Skeletal muscle satellite cell (primary cell): ENCODE measurements around the gene NPLOC4. TPM values are rescaled to one million over a fixed set of nuclear protein-coding genes. Genes with fewer than 3 reads are reported as not detected.

ENCODE experiments used
- H3K27me3 ChIP-seq: 2 replicates; pipeline ENCODE4 v1.7.0; 2013; ENCODE audit warnings: low read length; ENCODE audit not compliant: control insufficient read depth, insufficient read depth
- H3K36me3 ChIP-seq: 2 replicates; pipeline ENCODE4 v1.7.0; 2013; ENCODE audit warnings: mild to moderate bottlenecking, control low read depth, low read length; ENCODE audit not compliant: insufficient read depth
- H3K4me1 ChIP-seq: 2 replicates; pipeline ENCODE4 v1.7.0; 2013; ENCODE audit warnings: low read length; ENCODE audit not compliant: control insufficient read depth, insufficient read depth
- H3K4me2 ChIP-seq: 2 replicates; pipeline ENCODE4 v1.7.0; 2013; ENCODE audit warnings: mild to moderate bottlenecking, low read length
- H3K4me3 ChIP-seq: 2 replicates; pipeline ENCODE4 v1.7.0; 2013; ENCODE audit warnings: low read length
- H3K9ac ChIP-seq: 2 replicates; pipeline ENCODE4 v1.7.0; 2013; ENCODE audit warnings: mild to moderate bottlenecking, low read depth, low read length, moderate library complexity
- H3K9me3 ChIP-seq: replicated peaks from 2 replicates; pipeline ENCODE4 v1.7.0; 2013; ENCODE audit warnings: mild to moderate bottlenecking, control low read depth, low read length
- total RNA-seq: library from RNA; depleted of rRNA; stranded (reverse); fragments of >200 nt; gene quantifications from 2 replicates; pipeline ENCODE4 v1.2.3, GENCODE V29; 2012; rRNA removed

Gene NPLOC4
- total RNA-seq: 57.4 and 65.4 TPM in 2 replicates

DNA sequence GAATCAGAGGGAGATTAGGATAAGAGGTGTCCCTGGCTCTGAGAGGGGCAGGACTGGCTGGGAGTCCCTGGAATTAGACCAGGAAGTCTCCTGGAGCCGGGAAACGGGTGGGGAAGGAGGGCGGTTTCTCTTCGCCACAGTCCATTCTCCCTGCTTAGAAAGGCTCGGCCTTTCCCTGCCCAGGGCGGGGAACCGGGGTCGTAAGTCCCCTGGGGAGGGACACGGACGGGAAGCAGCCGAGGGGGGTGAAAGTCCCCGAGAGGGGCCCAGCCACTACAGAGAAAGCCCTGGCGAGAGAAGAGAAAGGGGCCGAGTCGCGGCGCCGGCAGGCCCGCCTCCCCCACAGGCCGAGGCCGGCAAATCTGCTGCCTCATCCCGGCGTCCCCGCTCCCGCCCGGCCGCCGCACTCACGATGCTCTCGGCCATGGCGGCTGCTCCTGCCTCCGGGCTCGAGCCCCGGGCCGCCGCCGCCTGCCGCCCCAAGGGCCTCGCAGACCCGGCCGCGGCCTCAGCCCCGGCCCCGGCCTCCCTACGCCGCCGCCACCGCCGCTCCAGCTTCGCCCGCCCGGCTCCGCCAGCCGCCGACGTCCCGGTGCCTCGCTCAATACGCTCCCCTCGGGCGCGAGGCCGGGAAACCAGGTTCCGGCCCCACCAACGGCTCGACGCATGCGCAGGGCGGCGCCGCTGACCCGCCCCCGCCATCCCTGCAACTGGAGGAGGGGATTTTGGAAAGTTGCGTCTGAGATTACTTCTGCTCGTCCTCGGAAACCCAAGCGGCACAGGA, at the start of gene NPLOC4, which contains the start of gene TSPAN10:
Gene NPLOC4, minus strand, starts transcription at position 608 of the 784 bp plus-strand sequence. Its CDS starts 182 bp downstream, at position 426.
Gene TSPAN10, plus strand, starts transcription at position 692 of the 784 bp plus-strand sequence. CDS start 5,217 bp downstream, outside the sequence.
- Histone ChIP-seq H3K9ac (peak within 1 kb of the TSS; percentile 96), H3K36me3 (peaks cover 4% of the 10 kb centered on the region), H3K4me1 (peaks cover 10% of the 10 kb centered on the region), H3K27me3 (no peaks in the 10 kb centered on the region), H3K4me2 (peak within 1 kb of the TSS; percentile 90), H3K9me3 (no peaks in the 10 kb centered on the region), H3K4me3 (peak within 1 kb of the TSS; percentile 95)

DNA sequence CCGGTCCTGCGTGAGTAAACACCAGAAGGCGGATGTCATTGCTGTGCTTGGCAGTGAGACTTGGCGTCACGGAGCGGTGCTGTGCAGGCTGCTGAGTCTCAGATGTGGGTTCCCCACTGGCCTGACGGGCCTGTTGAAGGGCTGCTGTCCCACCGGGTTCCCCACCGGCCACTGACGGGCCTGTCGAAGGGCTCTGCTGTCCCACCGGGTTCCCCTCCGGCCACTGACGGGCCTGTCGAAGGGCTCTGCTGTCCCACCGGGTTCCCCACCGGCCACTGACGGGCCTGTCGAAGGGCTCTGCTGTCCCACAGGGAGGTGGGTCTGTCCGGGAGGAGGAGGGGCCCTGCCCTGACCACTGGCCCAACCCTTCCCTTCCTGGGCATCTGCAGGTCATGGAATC, 49.7 kb upstream of the NPLOC4 start:
- Histone ChIP-seq H3K4me3 (no peak overlapping the region), H3K4me2 (no peak overlapping the region), H3K4me1 (peaks cover 28% of the 10 kb centered on the region), H3K36me3 (peaks cover 66% of the 10 kb centered on the region), H3K9ac (no peak overlapping the region), H3K9me3 (no peaks in the 10 kb centered on the region), H3K27me3 (no peaks in the 10 kb centered on the region)

DNA sequence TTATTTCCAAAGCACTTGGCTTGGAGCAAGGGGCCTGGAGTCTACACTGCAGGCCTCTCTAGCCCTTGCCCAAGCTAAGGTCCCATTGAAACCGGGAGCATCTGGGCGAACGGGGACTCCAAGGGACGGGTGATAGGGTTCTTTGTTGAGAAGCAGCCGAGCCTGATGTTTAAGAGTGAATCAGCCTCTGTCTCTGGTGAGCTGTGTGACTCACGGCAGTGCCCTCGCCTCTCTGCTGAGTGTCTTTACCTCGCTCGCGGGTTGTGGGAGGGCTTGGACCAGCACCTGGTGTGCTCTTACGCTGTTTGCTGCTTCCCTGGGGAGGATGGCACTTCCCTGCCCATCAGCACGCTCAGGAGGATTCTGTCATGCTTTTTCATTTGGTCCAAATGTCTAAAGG, 48.2 kb upstream of the NPLOC4 start:
- peak overlapping the region; percentile 77 for H3K4me3 ChIP-seq
- peaks cover 32% of the 10 kb centered on the region for H3K4me1 ChIP-seq
- no peaks in the 10 kb centered on the region for H3K9me3 ChIP-seq
- H3K36me3 ChIP-seq: peaks cover 61% of the 10 kb centered on the region
- H3K27me3 ChIP-seq: no peaks in the 10 kb centered on the region
- H3K9ac ChIP-seq: peak overlapping the region; percentile 98
- H3K4me2 ChIP-seq: peak overlapping the region; percentile 95

DNA sequence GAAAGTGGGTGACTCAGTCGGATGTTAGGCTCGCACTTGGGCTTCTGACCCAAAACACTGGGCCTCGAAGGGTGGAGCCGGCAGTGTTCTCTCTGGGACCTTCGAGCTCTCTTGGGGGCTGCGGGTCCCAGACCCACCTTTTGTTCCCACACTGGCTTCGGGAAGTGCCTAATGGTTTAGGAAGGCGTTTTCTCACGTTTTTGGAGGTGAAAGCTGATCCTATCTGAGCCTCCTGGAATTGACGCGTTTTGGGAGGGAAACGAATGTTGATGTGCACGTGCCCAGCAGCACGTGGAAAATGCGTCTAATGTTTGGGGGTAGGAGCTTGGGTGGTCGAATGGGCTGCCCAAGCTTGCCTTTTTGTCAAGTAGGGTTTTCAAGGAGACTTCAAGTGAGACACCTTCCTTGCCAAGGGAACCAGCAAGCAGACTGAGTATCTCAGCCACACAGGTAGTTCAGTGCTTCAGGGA, 47.6 kb upstream of the NPLOC4 start:
- peaks cover 32% of the 10 kb centered on the region for H3K4me1 ChIP-seq
- peak overlapping the region; percentile 77 for H3K4me3 ChIP-seq
- peaks cover 59% of the 10 kb centered on the region for H3K36me3 ChIP-seq
- H3K4me2 ChIP-seq: peak overlapping the region; percentile 95
- no peaks in the 10 kb centered on the region for H3K27me3 ChIP-seq
- no peaks in the 10 kb centered on the region for H3K9me3 ChIP-seq
- H3K9ac ChIP-seq: peak overlapping the region; percentile 98

DNA sequence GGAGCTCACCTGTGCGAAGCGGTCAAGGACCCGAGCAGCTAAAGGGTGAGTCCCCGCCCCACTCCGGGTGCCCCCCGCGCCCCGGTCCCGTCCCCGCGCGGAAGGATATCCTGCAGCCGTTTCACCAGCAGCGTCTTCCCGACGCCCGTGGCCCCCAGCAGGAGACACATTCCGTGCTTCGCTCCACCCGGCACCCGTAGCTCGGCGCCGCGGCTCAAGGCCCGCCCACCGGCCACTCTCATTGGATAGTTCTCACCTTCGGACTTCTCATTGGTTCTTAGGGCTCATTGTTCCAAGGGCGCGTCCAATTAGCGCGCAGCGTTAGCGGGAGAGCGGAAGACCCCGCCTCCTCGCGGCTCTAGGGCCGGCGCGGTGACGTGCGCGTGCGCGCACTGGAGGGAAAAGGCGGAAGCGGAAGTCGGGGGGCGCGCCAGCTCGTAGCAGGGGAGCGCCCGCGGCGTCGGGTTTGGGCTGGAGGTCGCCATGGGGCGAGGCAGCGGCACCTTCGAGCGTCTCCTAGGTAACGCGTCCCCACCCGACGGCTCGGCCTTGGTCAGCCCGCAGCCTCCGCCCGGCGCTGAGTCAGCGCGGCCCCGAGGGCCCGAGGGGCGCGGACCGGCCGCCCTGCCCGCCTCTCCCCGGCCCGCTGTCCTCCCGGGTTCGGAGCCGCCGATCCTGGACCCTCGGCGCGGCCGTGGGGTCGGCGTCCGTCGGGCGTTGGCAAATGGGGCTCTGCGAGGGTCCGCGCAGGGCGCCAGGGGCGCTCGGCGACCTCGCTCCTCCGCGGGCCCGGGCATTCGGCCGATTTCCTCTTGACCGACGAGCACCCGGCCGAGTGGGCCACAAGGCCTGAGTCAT, 46.9 kb upstream of the NPLOC4 start, which contains the start of the genes ARL16 and HGS:
Gene ARL16, minus strand, starts transcription at position 214 of the 858 bp plus-strand sequence. Its CDS starts 44 bp downstream, at position 170.
Gene HGS, plus strand, starts transcription at position 428 of the 858 bp plus-strand sequence. Its CDS starts 56 bp downstream, at position 484.
- H3K9ac ChIP-seq: peak within 1 kb of the TSS; percentile 98
- H3K36me3 ChIP-seq: peaks cover 52% of the 10 kb centered on the region
- no peaks in the 10 kb centered on the region for H3K9me3 ChIP-seq
- peak within 1 kb of the TSS; percentile 86 for H3K4me3 ChIP-seq
- H3K4me1 ChIP-seq: peaks cover 32% of the 10 kb centered on the region
- H3K4me2 ChIP-seq: peak within 1 kb of the TSS; percentile 95
- H3K27me3 ChIP-seq: no peaks in the 10 kb centered on the region

DNA sequence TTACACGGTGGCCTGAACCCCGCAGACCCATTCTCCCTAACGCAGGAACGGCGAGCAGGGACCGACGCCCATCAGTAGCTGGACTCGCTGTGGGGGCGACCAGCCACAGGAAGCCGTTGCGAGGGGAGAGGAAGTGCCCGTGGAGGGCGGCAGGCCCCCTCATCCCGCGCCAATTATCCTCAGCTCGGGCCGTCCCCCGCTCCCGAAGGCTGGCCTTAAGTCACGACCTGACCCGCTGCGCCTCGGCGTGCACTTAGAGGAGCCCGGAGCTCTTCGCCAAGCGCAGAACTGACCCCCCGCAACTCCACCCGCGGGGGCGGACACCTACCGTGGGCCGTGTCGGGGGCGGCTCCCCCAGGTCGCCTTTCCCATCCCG, 46.3 kb upstream of the NPLOC4 start:
- Histone ChIP-seq H3K4me1 (peaks cover 32% of the 10 kb centered on the region), H3K36me3 (peaks cover 46% of the 10 kb centered on the region), H3K4me2 (peak overlapping the region; percentile 92), H3K27me3 (no peaks in the 10 kb centered on the region), H3K4me3 (peak overlapping the region; percentile 86), H3K9ac (peak overlapping the region; percentile 95), H3K9me3 (no peaks in the 10 kb centered on the region)

DNA sequence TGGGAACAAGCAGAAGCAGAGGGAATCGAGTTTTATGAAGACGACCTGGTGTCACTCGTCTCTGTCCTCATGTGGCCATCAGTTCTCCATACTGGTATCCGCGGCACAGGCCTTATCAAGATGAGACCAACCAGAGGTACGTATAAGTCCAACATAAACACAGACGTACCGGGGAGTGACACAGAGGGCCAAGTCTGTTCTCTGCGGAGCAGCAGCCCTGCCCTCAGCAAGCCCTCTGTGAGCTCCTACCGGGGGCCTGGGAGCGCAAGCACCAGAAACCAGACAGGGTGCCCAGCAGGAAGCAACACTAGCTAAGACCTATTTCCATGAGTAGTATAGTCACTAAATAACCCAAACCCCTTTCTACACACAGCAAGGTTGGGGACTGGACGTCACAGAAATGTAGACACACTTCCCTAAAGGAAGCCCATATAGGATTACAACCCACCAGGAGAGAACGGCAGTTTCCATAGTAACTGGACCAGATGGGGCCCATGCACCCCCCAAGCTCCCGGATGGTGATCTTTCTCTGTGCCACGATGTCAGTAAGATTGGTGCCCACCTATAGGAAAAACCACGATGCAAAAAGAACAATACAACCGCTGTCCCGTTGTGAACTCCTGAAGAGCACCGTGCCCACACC, 45.8 kb upstream of the NPLOC4 start:
- Histone ChIP-seq H3K4me1 (peaks cover 32% of the 10 kb centered on the region), H3K27me3 (no peaks in the 10 kb centered on the region), H3K4me3 (peak overlapping the region; percentile 86), H3K9me3 (no peaks in the 10 kb centered on the region), H3K4me2 (peak overlapping the region; percentile 92), H3K36me3 (peaks cover 41% of the 10 kb centered on the region), H3K9ac (peak overlapping the region; percentile 95)

DNA sequence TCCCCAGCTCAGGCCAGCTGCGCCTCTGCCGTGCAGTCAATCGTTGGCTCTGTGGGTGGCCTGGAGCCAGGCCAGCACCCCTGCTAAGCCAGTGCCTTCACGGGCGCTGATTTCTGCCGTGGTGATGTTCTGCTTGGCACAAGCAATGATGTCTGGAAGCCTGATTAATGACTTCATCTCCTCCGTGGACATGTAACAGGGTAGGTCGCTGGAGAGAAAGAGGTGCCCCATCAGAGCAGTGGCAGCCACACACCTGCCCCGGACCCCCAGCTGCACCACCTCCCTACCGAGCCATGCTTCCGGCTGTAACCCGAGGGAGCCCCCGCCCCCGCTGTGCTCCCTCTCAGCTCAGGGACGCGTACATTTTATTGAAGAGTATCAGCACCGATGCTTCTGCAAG, 44.8 kb upstream of the NPLOC4 start:
- no peak overlapping the region for H3K4me3 ChIP-seq
- no peak overlapping the region for H3K9ac ChIP-seq
- peaks cover 31% of the 10 kb centered on the region for H3K36me3 ChIP-seq
- H3K4me2 ChIP-seq: peak overlapping the region; percentile 92
- no peaks in the 10 kb centered on the region for H3K9me3 ChIP-seq
- peaks cover 32% of the 10 kb centered on the region for H3K4me1 ChIP-seq
- no peaks in the 10 kb centered on the region for H3K27me3 ChIP-seq

DNA sequence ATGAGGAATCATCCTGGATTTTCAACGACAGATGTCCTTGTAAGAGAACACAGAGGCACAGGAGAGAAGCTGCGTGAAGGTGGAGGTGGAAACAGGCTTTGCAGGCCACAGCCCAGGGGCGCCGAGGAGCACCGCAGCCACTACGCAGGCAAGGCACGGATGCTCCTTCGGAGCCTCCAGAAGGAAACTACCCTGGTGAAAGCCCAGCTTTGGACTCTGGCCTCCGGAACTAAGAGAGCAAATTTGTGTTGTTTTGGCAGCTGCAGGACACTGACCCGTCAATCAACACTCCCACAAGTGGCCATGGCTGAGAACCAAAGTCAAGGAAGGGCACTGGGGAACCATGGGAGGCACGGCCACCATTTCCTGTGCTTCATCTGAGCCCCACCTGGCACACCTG, 43.2 kb upstream of the NPLOC4 start:
- Histone ChIP-seq H3K9me3 (no peaks in the 10 kb centered on the region), H3K4me3 (no peak overlapping the region), H3K9ac (no peak overlapping the region), H3K27me3 (no peaks in the 10 kb centered on the region), H3K36me3 (peaks cover 17% of the 10 kb centered on the region), H3K4me2 (no peak overlapping the region), H3K4me1 (peaks cover 23% of the 10 kb centered on the region)

DNA sequence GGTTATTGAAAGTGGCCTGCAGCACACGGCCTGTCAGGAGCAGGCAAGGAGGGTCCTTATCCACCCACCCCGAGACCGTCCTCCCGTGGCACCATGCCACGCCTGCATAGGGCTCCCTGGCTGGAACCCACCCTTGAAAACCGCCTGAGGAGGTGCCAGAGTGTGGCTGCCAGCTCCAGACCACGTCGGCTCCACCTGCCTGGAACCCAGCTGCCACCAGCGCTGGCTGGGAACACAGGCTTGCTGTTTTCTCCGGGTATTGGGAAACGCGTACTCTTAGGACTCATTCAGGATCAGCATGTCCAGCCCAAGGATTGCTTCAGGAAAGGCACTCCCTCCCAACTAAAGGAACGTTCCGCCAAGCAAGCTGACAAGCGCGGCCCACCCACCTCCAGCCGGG, 40.0 kb upstream of the NPLOC4 start:
- Histone ChIP-seq H3K27me3 (no peaks in the 10 kb centered on the region), H3K4me2 (no peak overlapping the region), H3K4me1 (peaks cover 7% of the 10 kb centered on the region), H3K9ac (no peak overlapping the region), H3K36me3 (peaks cover 35% of the 10 kb centered on the region), H3K9me3 (no peaks in the 10 kb centered on the region), H3K4me3 (no peak overlapping the region)
